GM12878 (cell line): ENCODE data around the gene SLC38A7. TPM values are rescaled to one million over a fixed set of nuclear protein-coding genes. Genes with fewer than 3 reads are reported as not detected.
"Not testable (repeated sequence)": the region's sequence is repeated elsewhere in the genome, so short reads cannot be mapped to it uniquely, and the experiment has no call there.

ENCODE experiments used
- ATAC-seq: fragments of 200-7000 bp; cut with Tn5 transposase; 3 replicates; pipeline ENCODE4 v1.9.1; 2020; ENCODE audit warnings: mild to moderate bottlenecking, moderate library complexity
- BruUV-seq: library from RNA; stranded (reverse); fragments of 400-500 nt; replicated peaks from 2 replicates; lab custom pipeline; 2021; lab: Mats Ljungman, UMichigan
- CTCF ChIA-PET: fragments of 300-600 bp; sonication (Branson Sonifier 250); formaldehyde crosslinking; extraction: SDS; loops from one replicate; lab custom pipeline; 2021; ENCODE audit warnings: inconsistent platforms; lab: Yijun Ruan, JAX
- POLR2A ChIA-PET: fragments of 350-600 bp; formaldehyde crosslinking; extraction: SDS; loops from one replicate; lab custom pipeline; 2021; ENCODE audit warnings: inconsistent platforms; lab: Charles Lee
- RAD21 ChIA-PET: fragments of 300-600 bp; sonication (Branson Sonifier 250); formaldehyde crosslinking; loops from one replicate; lab custom pipeline; 2023; ENCODE audit warnings: antibody characterized with exemption; ENCODE audit not compliant: unreplicated experiment; lab: Charles Lee
- SMC1A ChIA-PET: fragments of 300-600 bp; sonication (Branson Sonifier 250); formaldehyde crosslinking; loops from one replicate; lab custom pipeline; 2023; ENCODE audit not compliant: unreplicated experiment, uncharacterized antibody; lab: Charles Lee
- DNase-seq: peaks from one replicate; pipeline ENCODE4 v3.0.0-alpha.2; 2011; ENCODE audit warnings: low read depth, low spot score
- FAIRE-seq: peaks from 3 replicates; lab custom pipeline; 2011; peaks lifted over from hg19 to GRCh38; lab: Jason Lieb, UNC
- H2AFZ ChIP-seq: 2 replicates; pipeline ENCODE4 v1.6.0; 2011; ENCODE audit warnings: low read depth, low read length, control low read depth; ENCODE audit not compliant: control insufficient read depth
- H3K27ac ChIP-seq: 2 replicates; pipeline ENCODE4 v1.5.1; 2011; ENCODE audit warnings: control low read depth; ENCODE audit not compliant: control insufficient read depth, insufficient read depth
- H3K27me3 ChIP-seq, 2 experiments: replicated peaks in 1 of 2; 2 replicates each; pipeline versions ENCODE4 v1.6.0 to v1.6.1; 2011; ENCODE audit warnings: low read length in 1 of 2; ENCODE audit not compliant: control insufficient read depth in 2 of 2, insufficient read depth in 2 of 2
- H3K36me3 ChIP-seq, 2 experiments: 2 replicates each; pipeline ENCODE4 v1.5.1; 2011; ENCODE audit warnings: low read length in 1 of 2; ENCODE audit not compliant: control insufficient read depth in 2 of 2, insufficient read depth in 2 of 2
- H3K4me1 ChIP-seq: 2 replicates; pipeline ENCODE4 v1.6.1; 2011; ENCODE audit warnings: mild to moderate bottlenecking, low read length, moderate library complexity, mixed read lengths; ENCODE audit not compliant: control insufficient read depth, insufficient read depth
- H3K4me2 ChIP-seq: 2 replicates; pipeline ENCODE4 v1.6.0; 2011; ENCODE audit warnings: control low read depth; ENCODE audit not compliant: control insufficient read depth, insufficient read depth
- H3K4me3 ChIP-seq: fragments of 200-600 bp; sonication (generic); 2 replicates; pipeline ENCODE4 v1.5.1; 2016
- H3K79me2 ChIP-seq: 2 replicates; pipeline ENCODE4 v1.6.0; 2011; ENCODE audit warnings: low read length; ENCODE audit not compliant: control insufficient read depth, insufficient read depth
- H3K9ac ChIP-seq: 2 replicates; pipeline ENCODE4 v1.8.0; 2011; ENCODE audit warnings: low read length, control low read depth, mixed read lengths; ENCODE audit not compliant: control insufficient read depth, insufficient read depth
- H3K9me3 ChIP-seq: replicated peaks from 3 replicates; pipeline ENCODE4 v1.5.1; 2011; ENCODE audit warnings: mild to moderate bottlenecking, low read length; ENCODE audit not compliant: control insufficient read depth, insufficient read depth
- H4K20me1 ChIP-seq: 2 replicates; pipeline ENCODE4 v1.6.0; 2011; ENCODE audit not compliant: control insufficient read depth, insufficient read depth
- ATF7 ChIP-seq: fragments of 450-650 bp; IDR thresholded peaks from 2 replicates; pipeline ENCODE4 v1.6.1; 2016; ENCODE audit warnings: low read depth, mild to moderate bottlenecking
- GATAD2B ChIP-seq: fragments of 450-650 bp; conservative IDR thresholded peaks from 2 replicates; pipeline ENCODE4 v1.6.1; 2017; ENCODE audit warnings: low read depth, mild to moderate bottlenecking, moderate library complexity
- HDAC6 ChIP-seq: fragments of 200-600 bp; sonication (generic); IDR thresholded peaks from one replicate; pipeline ENCODE4 v1.8.0; 2017; ENCODE audit warnings: antibody characterized with exemption; ENCODE audit not compliant: unreplicated experiment
- MEF2A ChIP-seq: IDR thresholded peaks from 2 replicates; pipeline ENCODE4 v1.6.1; 2011; ENCODE audit warnings: low read depth, mild to moderate bottlenecking, low read length, moderate library complexity; ENCODE audit not compliant: insufficient read depth
- POLR2A ChIP-seq: IDR thresholded peaks from 2 replicates; pipeline ENCODE4 v1.6.1; 2011; ENCODE audit warnings: low read depth, mild to moderate bottlenecking, low read length
- RAD21 ChIP-seq: IDR thresholded peaks from 2 replicates; pipeline ENCODE4 v1.6.1; 2011; ENCODE audit warnings: mild to moderate bottlenecking, low read depth, low read length, moderate library complexity; ENCODE audit not compliant: insufficient read depth
- SRF ChIP-seq, 2 experiments: IDR thresholded peaks; 2 replicates each; pipeline ENCODE4 v1.6.1; 2011; ENCODE audit warnings: low read depth in 2 of 2, low read length in 2 of 2, mild to moderate bottlenecking in 1 of 2, moderate library complexity in 1 of 2
- STAT1 ChIP-seq: fragments of 450-650 bp; conservative IDR thresholded peaks from 2 replicates; pipeline ENCODE4 v1.6.1; 2014; ENCODE audit warnings: antibody characterized with exemption, mild to moderate bottlenecking
- ZNF622 ChIP-seq: fragments of 450-650 bp; IDR thresholded peaks from 2 replicates; pipeline ENCODE4 v1.6.1; 2017; ENCODE audit warnings: mild to moderate bottlenecking, inconsistent platforms
- ZZZ3 ChIP-seq: IDR thresholded peaks from 2 replicates; pipeline ENCODE4 v1.6.1; 2011; ENCODE audit warnings: low read depth; ENCODE audit not compliant: control insufficient read depth, insufficient read length
- WGBS: methylation state at CpG from one replicate; pipeline ENCODE4 v1.1.6; 2016; ENCODE audit warnings: low lambda C conversion rate; ENCODE audit not compliant: insufficient replicate concordance, insufficient coverage; ENCODE audit errors: missing lambda C conversion rate; 5-methylcytosine and 5-hydroxymethylcytosine counted together
- in situ Hi-C: fragments of 300-500 bp; cut with MboI; formaldehyde crosslinking; loops from 9 replicates; pipeline ENCODE4 v1.14.3; 2018; ENCODE audit warnings: mixed read lengths
- intact Hi-C: fragments of 100-400 bp; cut with micrococcal nuclease; formaldehyde crosslinking; loops from one replicate; pipeline ENCODE4 v1.14.2; 2022; ENCODE audit not compliant: unreplicated experiment
- polyA plus RNA-seq, 11 experiments: library from polyadenylated mRNA; depleted of rRNA in 4 of 11; unstranded in 6 of 11; stranded (reverse) in 5 of 11; fragments of >200 nt; fragmentation: Nextera tagmentation in 4 of 11; fragmentation: Illumina TruSeq in 1 of 11; extraction: Ambion mirVana in 4 of 11; extraction: Trizol in 1 of 11; gene quantifications; 1 replicate in 1 of 11; 2 replicates in 10 of 11; pipeline versions ENCODE4 v1.2.1 to v1.2.3, GENCODE V29; 2011 to 2016; ENCODE audit warnings: inconsistent platforms in 2 of 11, missing spikeins in 2 of 11, low read depth in 1 of 11
- total RNA-seq, 4 experiments: library from RNA; depleted of rRNA in 3 of 4; stranded (reverse); fragments of >200 nt in 3 of 4; fragmentation: Illumina TruSeq in 1 of 4; extraction: Trizol in 1 of 4; gene quantifications; 2 replicates each; pipeline versions ENCODE4 v1.2.1 to v1.2.3, GENCODE V29; 2013 to 2021
- TF ChIP-seq, protein P1 (sequence below): IDR thresholded peaks from 2 replicates; pipeline ENCODE4 v1.6.1; 2011; ENCODE audit warnings: mild to moderate bottlenecking, low read depth, low read length, moderate library complexity; ENCODE audit not compliant: insufficient replicate concordance

The SLC38A7 gene
- total and polyA plus RNA-seq, 10 of the 15 experiments (the other 5 are each of a cell fraction or from before 2014, with no cell fraction given): 1.4 to 7.8 (median 4.7) TPM

DNA sequence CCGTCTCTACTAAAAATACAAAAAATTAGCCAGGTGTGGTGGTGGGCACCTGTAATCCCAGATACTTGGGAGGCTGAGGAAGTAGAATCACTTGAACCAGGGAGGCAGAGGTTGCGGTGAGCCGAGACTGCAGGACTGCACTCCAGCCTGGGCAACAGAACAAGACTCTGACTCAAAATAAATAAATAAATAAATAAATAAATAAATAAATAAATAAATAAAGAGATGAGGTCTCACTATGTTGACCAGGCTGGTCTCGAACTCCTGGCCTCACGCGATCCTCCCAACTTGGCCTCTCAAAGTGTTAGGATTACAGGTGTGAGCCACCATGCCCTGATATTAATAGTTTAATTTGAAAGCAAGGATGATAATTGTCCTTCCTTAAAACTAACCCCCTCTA is 47.5 kb downstream of the SLC38A7 start:
- WGBS: 67% methylated on average over 6 of the region's 6 CpGs
- H3K9me3 ChIP-seq, H4K20me1 ChIP-seq, H3K36me3 ChIP-seq, CTCF ChIA-PET, H3K4me2 ChIP-seq, H3K4me1 ChIP-seq, H3K27ac ChIP-seq, H3K27me3 ChIP-seq, POLR2A ChIA-PET, DNase-seq, FAIRE-seq, intact Hi-C loops, BruUV-seq, H3K9ac ChIP-seq, H3K4me3 ChIP-seq, H3K79me2 ChIP-seq, H2AFZ ChIP-seq, ATAC-seq: not testable (repeated sequence)
- in situ Hi-C loops: loop anchor here (10.0 kb wide), 1 partner anchor 242 kb away; the partner anchor contains the start of gene GINS3
- RAD21 ChIA-PET: interaction anchor here (0.8 kb wide), 1 partner anchor 24 kb away, joined by 3 read pairs; no protein-coding TSS in a partner anchor
- SMC1A ChIA-PET: interaction anchor here (0.9 kb wide), 1 partner anchor 24 kb away, joined by 4 read pairs; no protein-coding TSS in a partner anchor

DNA sequence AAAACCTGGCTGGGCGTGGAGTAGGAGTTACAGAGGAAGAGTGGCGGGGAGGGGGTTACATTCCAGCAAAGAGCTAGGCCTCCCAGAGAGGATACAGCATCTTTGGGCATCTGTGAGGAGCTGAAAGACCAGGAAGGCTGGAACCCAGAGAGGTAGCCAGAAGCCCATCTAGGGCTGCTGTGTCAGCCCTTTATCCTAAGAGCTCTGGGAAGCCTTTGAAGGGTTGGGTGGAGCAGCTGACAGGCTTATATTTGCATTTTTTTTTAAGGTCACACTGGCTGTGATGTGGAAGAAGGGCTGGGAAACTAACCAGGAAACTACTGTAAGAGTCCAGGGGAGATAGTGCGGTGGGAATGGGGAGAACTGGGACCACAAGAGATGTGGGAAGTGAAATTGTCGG is 48.1 kb downstream of the SLC38A7 start:
- TF ChIP-seq ZZZ3 (no peak), ATF7 (no peak), SRF (IDR thresholded peaks at IDR 0.05; ENCODE audit: low read depth in 2 of 2, low read length in 2 of 2) (no peak), HDAC6 (no peak), RAD21 (no peak), POLR2A (no peak), STAT1 (no peak), MEF2A (no peak), ZNF622 (no peak), GATAD2B (no peak)
- TF ChIP-seq, protein P1, sequence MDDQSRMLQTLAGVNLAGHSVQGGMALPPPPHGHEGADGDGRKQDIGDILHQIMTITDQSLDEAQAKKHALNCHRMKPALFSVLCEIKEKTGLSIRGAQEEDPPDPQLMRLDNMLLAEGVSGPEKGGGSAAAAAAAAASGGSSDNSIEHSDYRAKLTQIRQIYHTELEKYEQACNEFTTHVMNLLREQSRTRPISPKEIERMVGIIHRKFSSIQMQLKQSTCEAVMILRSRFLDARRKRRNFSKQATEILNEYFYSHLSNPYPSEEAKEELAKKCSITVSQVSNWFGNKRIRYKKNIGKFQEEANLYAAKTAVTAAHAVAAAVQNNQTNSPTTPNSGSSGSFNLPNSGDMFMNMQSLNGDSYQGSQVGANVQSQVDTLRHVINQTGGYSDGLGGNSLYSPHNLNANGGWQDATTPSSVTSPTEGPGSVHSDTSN: no peak
- no TSS peak for BruUV-seq
- Histone ChIP-seq H3K9me3 (no peaks in the 10 kb centered on the region), H3K27ac (no peak overlapping the region), H3K27me3 (no peaks in the 10 kb centered on the region; a peak in 1 of 4 replicates), H3K4me1 (no peaks in the 10 kb centered on the region), H4K20me1 (no peaks in the 10 kb centered on the region), H3K79me2 (no peaks in the 10 kb centered on the region), H3K36me3 (no peaks in the 10 kb centered on the region), H3K4me3 (no peak overlapping the region), H3K9ac (no peak overlapping the region), H2AFZ (no peak overlapping the region), H3K4me2 (no peak overlapping the region)
- ChIA-PET POLR2A (no interaction called here), RAD21 (interaction anchor here (0.8 kb wide), 1 partner anchor 25 kb away, joined by 3 read pairs; no protein-coding TSS in a partner anchor), CTCF (no interaction called here), SMC1A (interaction anchor here (0.8 to 1.2 kb wide), 3 partner anchors 9 to 25 kb away, joined by 3 to 4 read pairs (median 3); no protein-coding TSS in a partner anchor)
- intact Hi-C loops: no loop called here
- WGBS: 72% methylated on average over 4 of the region's 4 CpGs
- no peak for ATAC-seq
- FAIRE-seq: no peak
- in situ Hi-C loops: loop anchor here (10.0 kb wide), 1 partner anchor 242 kb away; the partner anchor contains the start of gene GINS3
- DNase-seq: no peak
